Activated CD4-positive, alpha-beta T cell treated with anti-CD3 and anti-CD28 coated beads, Interleukin-2, amount 10 ng/mL, durations not matched to agents 24 days and 14 days (primary cell): ENCODE measurements around the gene EBP. TPM values are rescaled to one million over a fixed set of nuclear protein-coding genes. Genes with fewer than 3 reads are reported as not detected.

Source experiments
- DNase-seq: peaks from one replicate; pipeline ENCODE4 v3.0.0; 2022
- H3K27ac Mint-ChIP-seq: one replicate; pipeline ENCODE4 v1.8.0; 2022; ENCODE audit warnings: mild to moderate bottlenecking, mixed read lengths
- H3K27me3 Mint-ChIP-seq: one replicate; pipeline ENCODE4 v1.8.0; 2022; ENCODE audit warnings: mixed read lengths
- H3K36me3 Mint-ChIP-seq: one replicate; pipeline ENCODE4 v1.8.0; 2022; ENCODE audit warnings: low read depth, mild to moderate bottlenecking, mixed read lengths
- H3K4me1 Mint-ChIP-seq: one replicate; pipeline ENCODE4 v1.8.0; 2021; ENCODE audit warnings: mixed read lengths
- H3K4me3 Mint-ChIP-seq: one replicate; pipeline ENCODE4 v1.8.0; 2022; ENCODE audit warnings: mild to moderate bottlenecking, moderate library complexity, mixed read lengths
- H3K9me3 Mint-ChIP-seq: one replicate; pipeline ENCODE4 v1.8.0; 2021; ENCODE audit warnings: mixed read lengths
- intact Hi-C: fragments of 100-400 bp; cut with micrococcal nuclease; formaldehyde crosslinking; loops from one replicate; pipeline ENCODE4 v1.15.1; 2023
- total RNA-seq: library from RNA; stranded (reverse); gene quantifications from 2 replicates; pipeline ENCODE4 v1.2.3, GENCODE V29; 2022

Gene EBP
- total RNA-seq, 1 donor from 2014 or later, result 163 TPM

DNA sequence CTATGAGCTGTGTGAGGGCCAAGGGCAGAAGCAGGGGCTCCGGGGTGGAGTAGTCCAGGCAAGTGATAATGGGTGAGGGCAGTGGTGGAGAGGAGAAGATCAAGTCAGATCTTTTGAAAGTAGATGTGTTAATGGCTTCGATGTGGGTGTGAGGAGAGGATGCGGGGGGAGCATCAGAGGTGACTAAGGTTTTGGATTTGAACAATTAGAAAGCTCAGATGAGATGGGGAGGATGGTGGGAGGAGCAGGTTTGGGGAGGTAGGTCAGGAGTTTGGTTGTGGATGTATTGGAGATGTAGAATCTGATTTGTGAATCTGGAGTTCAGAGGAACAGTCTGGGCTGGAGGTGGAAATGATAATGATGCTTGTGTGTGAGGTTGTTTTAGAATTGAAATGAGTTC, 41.0 kb upstream of the EBP start:
- peaks cover 26% of the 10 kb centered on the region for H3K4me1 Mint-ChIP-seq
- no peak for DNase-seq
- no peak overlapping the region for H3K4me3 Mint-ChIP-seq
- H3K27ac Mint-ChIP-seq, result no peak overlapping the region
- intact Hi-C loops, result no loop called here
- no peaks in the 10 kb centered on the region for H3K9me3 Mint-ChIP-seq
- peaks cover 49% of the 10 kb centered on the region for H3K36me3 Mint-ChIP-seq
- H3K27me3 Mint-ChIP-seq, result no peaks in the 10 kb centered on the region

GRCh38 chrX:48482526-48482925, 39.1 kb upstream of the EBP start:
- H3K4me1 Mint-ChIP-seq, result peaks cover 17% of the 10 kb centered on the region
- H3K27me3 Mint-ChIP-seq, result no peaks in the 10 kb centered on the region
- no peak for DNase-seq
- no peaks in the 10 kb centered on the region for H3K9me3 Mint-ChIP-seq
- H3K36me3 Mint-ChIP-seq, result peaks cover 43% of the 10 kb centered on the region
- no peak overlapping the region for H3K27ac Mint-ChIP-seq
- intact Hi-C loops, result no loop called here
- H3K4me3 Mint-ChIP-seq, result no peak overlapping the region

DNA sequence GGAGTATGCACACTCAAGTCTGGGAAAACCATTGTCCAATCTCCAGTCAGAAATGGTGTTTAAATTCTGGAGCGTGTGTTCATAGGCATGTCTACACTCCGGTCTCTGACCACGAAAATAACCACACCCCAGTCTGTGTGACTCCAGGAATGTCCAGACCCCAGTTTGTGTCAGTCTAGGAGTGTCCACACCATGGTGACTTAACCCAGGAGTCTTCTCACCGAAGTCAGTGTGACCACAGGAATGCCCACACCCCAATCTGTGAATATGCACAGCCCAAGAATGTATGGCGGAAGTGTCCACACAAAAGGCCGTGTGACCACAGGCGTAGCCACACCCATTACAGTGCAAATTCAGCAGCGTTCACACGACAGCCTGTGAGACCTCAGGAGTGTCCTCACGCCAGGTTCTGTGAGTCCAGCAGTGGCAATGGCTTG, 34.2 kb upstream of the EBP start:
- DNase-seq, result no peak
- H3K27me3 Mint-ChIP-seq, result no peaks in the 10 kb centered on the region
- H3K27ac Mint-ChIP-seq, result no peak overlapping the region
- H3K4me1 Mint-ChIP-seq, result no peaks in the 10 kb centered on the region
- intact Hi-C loops, result no loop called here
- H3K9me3 Mint-ChIP-seq, result no peaks in the 10 kb centered on the region
- H3K4me3 Mint-ChIP-seq, result no peak overlapping the region
- H3K36me3 Mint-ChIP-seq, result peaks cover 9% of the 10 kb centered on the region

DNA sequence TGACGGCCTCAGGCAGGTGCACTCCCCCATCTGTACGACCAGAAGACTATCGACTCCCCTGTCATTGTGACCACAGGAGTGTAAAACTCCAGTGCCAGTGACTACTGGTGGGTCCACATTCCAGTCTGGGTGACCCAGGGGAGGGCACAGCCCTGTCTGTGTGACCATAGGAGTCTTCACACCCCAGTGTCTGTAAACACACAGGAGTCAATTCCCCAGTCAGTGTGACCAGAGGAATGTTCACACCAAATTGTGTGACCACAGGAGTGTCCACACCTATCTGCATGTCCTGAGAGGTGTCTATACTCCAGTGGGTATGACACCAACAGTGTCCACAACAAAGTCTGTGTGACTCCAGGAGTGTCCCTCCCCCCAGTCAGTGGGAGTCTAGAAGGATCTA, 33.6 kb upstream of the EBP start:
- peaks cover 6% of the 10 kb centered on the region for H3K36me3 Mint-ChIP-seq
- no peaks in the 10 kb centered on the region for H3K4me1 Mint-ChIP-seq
- no peak for DNase-seq
- no peak overlapping the region for H3K27ac Mint-ChIP-seq
- H3K4me3 Mint-ChIP-seq, result no peak overlapping the region
- intact Hi-C loops, result no loop called here
- H3K9me3 Mint-ChIP-seq, result no peaks in the 10 kb centered on the region
- H3K27me3 Mint-ChIP-seq, result no peaks in the 10 kb centered on the region

DNA sequence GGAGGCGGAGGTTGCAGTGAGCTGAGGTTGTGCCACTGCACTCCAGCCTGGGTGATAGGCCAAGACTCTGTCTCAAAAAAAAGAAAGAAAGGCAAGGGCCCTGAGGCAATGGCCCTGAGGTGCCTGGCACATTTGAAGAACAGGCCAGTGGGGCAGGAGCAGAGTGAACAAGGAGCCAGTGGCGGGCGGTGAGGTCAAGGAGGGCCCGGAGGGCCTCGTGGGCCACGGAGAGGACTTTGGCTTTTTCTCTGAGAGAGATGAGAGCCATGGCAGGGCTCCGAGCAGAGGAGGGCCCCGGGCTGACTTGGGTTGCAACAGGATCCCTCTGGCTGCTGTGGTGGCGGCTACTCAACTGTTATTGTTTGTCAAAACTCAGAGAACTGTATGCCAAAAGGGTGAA, 32.3 kb upstream of the EBP start:
- intact Hi-C loops, result no loop called here
- H3K27me3 Mint-ChIP-seq, result no peaks in the 10 kb centered on the region
- H3K27ac Mint-ChIP-seq, result no peak overlapping the region
- no peaks in the 10 kb centered on the region for H3K9me3 Mint-ChIP-seq
- DNase-seq, result no peak
- no peak overlapping the region for H3K4me3 Mint-ChIP-seq
- H3K36me3 Mint-ChIP-seq, result peaks cover 6% of the 10 kb centered on the region
- H3K4me1 Mint-ChIP-seq, result no peaks in the 10 kb centered on the region

DNA sequence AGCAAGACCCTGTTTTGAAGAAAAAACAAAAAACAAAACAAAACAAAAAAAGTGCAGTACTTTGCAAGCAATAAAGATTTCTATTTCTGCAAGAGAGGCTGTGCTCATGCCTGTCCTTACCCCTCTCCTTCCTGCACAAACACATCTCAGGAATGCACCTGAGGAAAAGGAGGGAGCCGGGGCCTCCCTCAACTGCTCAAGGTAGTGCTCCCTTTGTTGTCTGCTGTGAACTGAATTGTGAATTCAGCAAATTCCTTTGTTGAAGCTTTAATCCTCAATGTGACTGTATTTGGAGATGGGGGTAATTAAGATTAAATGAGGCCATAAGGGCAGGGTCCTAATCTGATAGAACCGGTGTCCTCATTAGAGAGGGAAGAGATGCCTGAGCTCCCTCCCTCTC, 31.7 kb upstream of the EBP start:
- Mint-ChIP-seq H3K27me3 (no peaks in the 10 kb centered on the region), H3K4me3 (no peak overlapping the region), H3K36me3 (peaks cover 6% of the 10 kb centered on the region), H3K9me3 (no peaks in the 10 kb centered on the region), H3K4me1 (no peaks in the 10 kb centered on the region), H3K27ac (no peak overlapping the region)
- intact Hi-C loops, result loop anchor here (10.0 kb wide), 1 partner anchor 405 kb away; no protein-coding TSS in a partner anchor
- no peak for DNase-seq

DNA sequence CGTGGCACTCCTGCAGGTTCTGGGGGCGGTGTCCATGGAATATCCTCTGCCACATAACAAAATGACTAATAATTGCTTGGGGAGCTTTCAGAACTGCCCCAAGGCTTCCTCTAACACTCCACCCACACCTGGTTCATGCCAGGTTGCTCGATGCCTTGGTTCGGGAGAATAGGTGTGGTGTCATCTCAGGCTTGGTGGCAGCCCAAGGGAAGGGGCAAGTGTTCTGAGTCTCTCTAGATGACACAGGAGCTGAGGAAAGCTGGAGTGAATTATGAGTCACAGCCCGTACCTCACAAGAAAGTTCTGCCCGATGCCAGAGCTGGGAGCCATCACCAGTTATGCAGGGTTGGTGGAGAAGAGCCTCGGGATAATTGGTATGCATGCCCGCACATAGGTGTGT, 30.9 kb upstream of the EBP start:
- H3K27ac Mint-ChIP-seq, result no peak overlapping the region
- H3K9me3 Mint-ChIP-seq, result no peaks in the 10 kb centered on the region

GRCh38 chrX:48491809-48492208, 29.8 kb upstream of the EBP start:
- intact Hi-C loops, result loop anchor here (10.0 kb wide), 1 partner anchor 407 kb away; no protein-coding TSS in a partner anchor
- Mint-ChIP-seq H3K27ac (no peak overlapping the region), H3K9me3 (no peaks in the 10 kb centered on the region), H3K4me3 (no peak overlapping the region), H3K4me1 (no peaks in the 10 kb centered on the region), H3K27me3 (no peaks in the 10 kb centered on the region), H3K36me3 (peaks cover 4% of the 10 kb centered on the region)
- DNase-seq, result no peak

More for the DNA sequence above, 30.9 kb upstream of the EBP start:
- intact Hi-C loops, result loop anchor here (10.0 kb wide), 1 partner anchor 406 kb away; no protein-coding TSS in a partner anchor
- peaks cover 6% of the 10 kb centered on the region for H3K36me3 Mint-ChIP-seq
- H3K4me3 Mint-ChIP-seq, result no peak overlapping the region
- DNase-seq, result no peak
- H3K4me1 Mint-ChIP-seq, result no peaks in the 10 kb centered on the region
- no peaks in the 10 kb centered on the region for H3K27me3 Mint-ChIP-seq

GRCh38 chrX:48492293-48492910, 29.2 kb upstream of the EBP start:
- intact Hi-C loops, result loop anchor here (10.0 kb wide), 1 partner anchor 408 kb away; no protein-coding TSS in a partner anchor
- no peak for DNase-seq
- Mint-ChIP-seq H3K4me3 (no peak overlapping the region), H3K4me1 (no peaks in the 10 kb centered on the region), H3K27me3 (no peaks in the 10 kb centered on the region), H3K27ac (no peak overlapping the region), H3K36me3 (peaks cover under 1% of the 10 kb centered on the region), H3K9me3 (no peaks in the 10 kb centered on the region)

DNA sequence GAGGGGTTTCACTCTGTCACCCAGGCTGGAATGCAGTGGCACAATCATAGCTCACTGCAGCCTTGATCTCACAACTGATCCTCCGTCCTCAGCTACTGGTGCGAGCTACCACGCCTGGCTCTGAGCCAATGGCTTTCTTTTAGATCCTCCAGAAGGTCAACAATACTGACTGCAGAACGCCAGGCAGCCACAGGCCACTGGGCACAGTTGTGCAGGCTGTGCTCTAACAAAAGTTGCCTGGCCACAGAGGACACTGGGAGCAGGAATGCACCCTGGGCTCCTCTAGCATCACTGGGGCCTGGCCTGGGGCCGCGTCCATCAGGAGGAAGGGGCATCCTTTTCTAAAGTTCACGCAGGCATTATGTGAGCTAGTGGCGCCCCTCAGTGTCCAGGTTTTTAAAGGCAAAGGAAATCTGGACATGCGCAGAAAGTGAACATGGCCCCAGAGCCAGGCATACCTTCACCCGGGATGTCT, 27.7 kb upstream of the EBP start:
- Mint-ChIP-seq H3K4me3 (no peak overlapping the region), H3K4me1 (peaks cover 3% of the 10 kb centered on the region), H3K27ac (no peak overlapping the region), H3K27me3 (no peaks in the 10 kb centered on the region), H3K9me3 (no peaks in the 10 kb centered on the region), H3K36me3 (no peaks in the 10 kb centered on the region)
- intact Hi-C loops, result loop anchor here (10.0 kb wide), 1 partner anchor 409 kb away; no protein-coding TSS in a partner anchor
- DNase-seq, result no peak

DNA sequence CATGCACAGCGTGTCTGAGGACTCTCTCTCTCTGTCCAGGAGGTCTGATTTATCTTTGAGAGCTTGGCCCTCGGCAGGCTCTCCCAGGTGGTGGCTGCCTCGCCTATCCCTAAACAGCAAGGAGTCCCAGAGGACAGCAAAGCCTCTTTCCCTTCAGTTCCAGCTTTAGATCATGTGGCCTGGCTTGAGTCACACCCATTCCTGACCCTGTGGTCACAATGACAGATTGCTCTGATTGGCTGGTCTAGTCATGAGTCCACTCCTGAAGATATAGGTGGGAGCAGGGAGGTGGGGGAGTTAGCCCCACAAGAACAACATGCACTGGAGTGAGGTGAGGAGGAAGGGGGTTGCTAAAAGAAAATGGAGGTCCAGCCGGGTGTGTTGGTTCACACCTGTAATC, 24.9 kb upstream of the EBP start:
- Mint-ChIP-seq H3K27ac (no peak overlapping the region), H3K4me3 (no peak overlapping the region), H3K4me1 (peaks cover 3% of the 10 kb centered on the region), H3K27me3 (peaks cover 2% of the 10 kb centered on the region), H3K9me3 (no peaks in the 10 kb centered on the region), H3K36me3 (no peaks in the 10 kb centered on the region)
- DNase-seq, result no peak
- intact Hi-C loops, result loop anchor here (10.0 kb wide), 1 partner anchor 412 kb away; no protein-coding TSS in a partner anchor

GRCh38 chrX:48497871-48498270, 23.7 kb upstream of the EBP start:
- Mint-ChIP-seq H3K27ac (no peak overlapping the region), H3K4me3 (no peak overlapping the region), H3K4me1 (peaks cover 3% of the 10 kb centered on the region), H3K36me3 (no peaks in the 10 kb centered on the region), H3K27me3 (peaks cover 2% of the 10 kb centered on the region), H3K9me3 (no peaks in the 10 kb centered on the region)
- DNase-seq, result no peak
- intact Hi-C loops, result loop anchor here (10.0 kb wide), 1 partner anchor 413 kb away; no protein-coding TSS in a partner anchor

DNA sequence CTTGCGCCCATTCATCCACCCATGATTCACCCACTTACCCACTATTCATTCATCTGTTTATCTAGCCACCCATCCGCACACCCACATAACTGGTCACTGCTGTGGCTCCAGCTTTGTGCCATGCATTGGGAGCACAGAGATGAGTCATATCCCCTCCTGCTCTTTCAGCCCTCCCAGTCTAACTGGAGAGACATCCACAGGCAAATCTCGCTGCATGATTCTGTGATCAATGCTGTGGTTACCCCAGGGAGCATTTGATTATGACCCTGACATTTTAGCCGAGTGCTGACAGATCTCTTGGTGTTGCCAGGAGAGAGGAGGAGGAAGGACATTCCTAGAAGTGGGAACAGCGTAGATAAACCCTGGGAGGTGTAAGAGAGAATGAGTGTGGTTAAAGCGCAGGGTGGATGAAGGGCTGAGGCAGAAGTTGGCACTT, 23.2 kb upstream of the EBP start:
- no peaks in the 10 kb centered on the region for H3K36me3 Mint-ChIP-seq
- intact Hi-C loops, result loop anchor here (10.0 kb wide), 1 partner anchor 414 kb away; no protein-coding TSS in a partner anchor
- H3K9me3 Mint-ChIP-seq, result no peaks in the 10 kb centered on the region
- DNase-seq, result no peak
- peaks cover 3% of the 10 kb centered on the region for H3K27me3 Mint-ChIP-seq
- peaks cover 3% of the 10 kb centered on the region for H3K4me1 Mint-ChIP-seq
- H3K27ac Mint-ChIP-seq, result no peak overlapping the region
- H3K4me3 Mint-ChIP-seq, result no peak overlapping the region

DNA sequence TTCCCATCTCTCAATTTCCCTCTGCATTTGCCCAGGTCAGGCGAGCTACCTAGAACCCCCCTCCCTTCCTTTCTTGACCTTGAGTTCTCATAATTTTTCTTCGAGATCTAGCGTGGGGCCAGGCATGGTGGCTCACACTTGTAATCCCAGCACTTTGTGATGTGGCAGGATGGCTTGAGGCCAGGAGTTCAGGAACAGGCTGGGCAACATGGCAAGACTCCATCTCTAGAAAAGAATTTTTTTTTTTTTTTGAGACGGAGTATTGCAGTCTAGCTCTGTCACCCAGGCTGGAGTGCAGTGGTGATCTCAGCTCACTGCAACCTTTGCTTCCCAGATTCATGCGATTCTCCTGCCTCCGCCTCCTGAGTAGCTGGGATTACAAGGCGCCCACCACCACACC, 17.3 kb upstream of the EBP start:
- peaks cover 7% of the 10 kb centered on the region for H3K27me3 Mint-ChIP-seq
- H3K4me1 Mint-ChIP-seq, result peaks cover under 1% of the 10 kb centered on the region
- H3K27ac Mint-ChIP-seq, result no peak overlapping the region
- H3K36me3 Mint-ChIP-seq, result no peaks in the 10 kb centered on the region
- H3K9me3 Mint-ChIP-seq, result no peaks in the 10 kb centered on the region
- no peak overlapping the region for H3K4me3 Mint-ChIP-seq
- intact Hi-C loops, result no loop called here
- no peak for DNase-seq
